Peyer's patch (tissue), 4 donors: ENCODE measurements around the gene AHSA1. TPM values are rescaled to one million over a fixed set of nuclear protein-coding genes. Genes with fewer than 3 reads are reported as not detected.

Experiments
- DNase-seq, 3 donors: peaks; one replicate each; pipeline ENCODE4 v3.0.0-alpha.2; 2017 to 2019
- H3K27ac ChIP-seq, 4 donors: fragments of 200-600 bp; sonication (generic); one replicate each; pipeline ENCODE4 v1.5.1; 2016 to 2019
- H3K27me3 ChIP-seq, 2 donors: fragments of 200-600 bp; sonication (generic); one replicate each; pipeline ENCODE4 v1.5.1; 2019
- H3K36me3 ChIP-seq, 3 donors: fragments of 200-600 bp; sonication (generic); one replicate each; pipeline ENCODE4 v1.5.1; 2016 to 2019
- H3K4me1 ChIP-seq, 4 donors: fragments of 200-600 bp; sonication (generic); one replicate each; pipeline ENCODE4 v1.5.1; 2016 to 2019
- H3K4me3 ChIP-seq, 4 donors: fragments of 200-600 bp; sonication (generic); 1 replicate in 3 of 4; 2 replicates in 1 of 4; pipeline ENCODE4 v1.5.1; 2016 to 2019; ENCODE audit warnings: mild to moderate bottlenecking in 1 of 4
- H3K9me3 ChIP-seq, 4 donors: fragments of 200-600 bp; sonication (generic); one replicate each; pipeline ENCODE4 v1.5.1; 2016 to 2019; ENCODE audit warnings: mild to moderate bottlenecking in 1 of 4
- CTCF ChIP-seq, 6 experiments: fragments of 450-650 bp in 4 of 6; fragments of 200-600 bp in 2 of 6; sonication (generic) in 1 of 6; IDR thresholded peaks; one replicate each; pipeline ENCODE4 v1.5.1; 2017 to 2019; ENCODE audit warnings: antibody characterized with exemption in 6 of 6, mild to moderate bottlenecking in 3 of 6, moderate library complexity in 1 of 6
- POLR2A ChIP-seq, 2 donors: fragments of 450-650 bp; IDR thresholded peaks; one replicate each; pipeline ENCODE4 v1.5.1; 2017; ENCODE audit warnings: antibody characterized with exemption in 2 of 2, mild to moderate bottlenecking in 2 of 2, moderate library complexity in 2 of 2
- total RNA-seq, 4 donors: library from RNA; depleted of rRNA; stranded (reverse); fragments of >200 nt; gene quantifications; one replicate each; pipeline ENCODE4 v1.1.0, GENCODE V29; 2016

Gene AHSA1
- total RNA-seq, 4 donors from 2014 or later = 56.6 to 129 (median 80.9) TPM

- Histone ChIP-seq H3K4me3 (no peak within 1 kb of the TSS), H3K9me3 (peaks cover 0 to 15% (median 5%) of the 10 kb centered on the region in 4 donors), H3K36me3 (peaks cover 0 to 65% (median 0%) of the 10 kb centered on the region in 3 donors), H3K27ac (no peak within 1 kb of the TSS), H3K27me3 (no peaks in the 10 kb centered on the region), H3K4me1 (no peaks in the 10 kb centered on the region)
- TF ChIP-seq CTCF (IDR thresholded peaks at IDR 0.05) (no peak), POLR2A (IDR thresholded peaks at IDR 0.05) (no peak)
- DNase-seq = no peak
These were observed 34.5 kb upstream of the AHSA1 start, which contains the start of gene NOXRED1 for GRCh38 chr14:77423423-77423822. NOXRED1 (minus strand) TSS chr14:77423523; CDS start chr14:77422889, 634 bp downstream.

GRCh38 chr14:77424862-77425261 lies 33.0 kb upstream of the AHSA1 start:
- DNase-seq = no peak
- no peaks in the 10 kb centered on the region for H3K4me1 ChIP-seq
- no peak overlapping the region for H3K4me3 ChIP-seq
- peaks cover 0 to 80% (median 0%) of the 10 kb centered on the region in 3 donors for H3K36me3 ChIP-seq
- H3K9me3 ChIP-seq = peaks cover 0 to 6% (median 2%) of the 10 kb centered on the region in 4 donors
- no peak overlapping the region for H3K27ac ChIP-seq
- no peaks in the 10 kb centered on the region for H3K27me3 ChIP-seq
- TF ChIP-seq CTCF (IDR thresholded peaks at IDR 0.05) = no peak
- TF ChIP-seq POLR2A (IDR thresholded peaks at IDR 0.05) = no peak

- Histone ChIP-seq H3K4me1 (no peaks in the 10 kb centered on the region), H3K27ac (no peak overlapping the region), H3K27me3 (no peaks in the 10 kb centered on the region), H3K9me3 (no peaks in the 10 kb centered on the region), H3K36me3 (peaks cover 0 to 93% (median 0%) of the 10 kb centered on the region in 3 donors), H3K4me3 (no peak overlapping the region)
- TF ChIP-seq CTCF (IDR thresholded peaks at IDR 0.05) = no peak
- TF ChIP-seq POLR2A (IDR thresholded peaks at IDR 0.05) = no peak
- no peak for DNase-seq
These were observed 31.5 kb upstream of the AHSA1 start for GRCh38 chr14:77426396-77426795.

- TF ChIP-seq CTCF (IDR thresholded peaks at IDR 0.05) (no peak), POLR2A (IDR thresholded peaks at IDR 0.05) (no peak)
- H3K36me3 ChIP-seq = peaks cover 0 to 95% (median 0%) of the 10 kb centered on the region in 3 donors
- H3K27me3 ChIP-seq = no peaks in the 10 kb centered on the region
- no peak overlapping the region for H3K27ac ChIP-seq
- no peaks in the 10 kb centered on the region for H3K4me1 ChIP-seq
- no peak overlapping the region for H3K4me3 ChIP-seq
- no peak for DNase-seq
- no peaks in the 10 kb centered on the region for H3K9me3 ChIP-seq
These were observed 21.9 kb upstream of the AHSA1 start for GRCh38 chr14:77436042-77436441.

- H3K4me3 ChIP-seq = no peak overlapping the region
- TF ChIP-seq CTCF (IDR thresholded peaks at IDR 0.05) (no peak), POLR2A (IDR thresholded peaks at IDR 0.05) (no peak)
- no peak overlapping the region for H3K27ac ChIP-seq
- DNase-seq = no peak
- H3K9me3 ChIP-seq = no peaks in the 10 kb centered on the region
- H3K4me1 ChIP-seq = no peaks in the 10 kb centered on the region
- peaks cover 0 to 95% (median 0%) of the 10 kb centered on the region in 3 donors for H3K36me3 ChIP-seq
- H3K27me3 ChIP-seq = no peaks in the 10 kb centered on the region
These were observed 19.3 kb upstream of the AHSA1 start for GRCh38 chr14:77438596-77438995.

- no peaks in the 10 kb centered on the region for H3K27me3 ChIP-seq
- DNase-seq = no peak
- no peak overlapping the region for H3K27ac ChIP-seq
- no peaks in the 10 kb centered on the region for H3K9me3 ChIP-seq
- no peaks in the 10 kb centered on the region for H3K4me1 ChIP-seq
- TF ChIP-seq POLR2A (IDR thresholded peaks at IDR 0.05) (no peak), CTCF (IDR thresholded peaks at IDR 0.05) (no peak)
- H3K36me3 ChIP-seq = peaks cover 0 to 95% (median 0%) of the 10 kb centered on the region in 3 donors
- no peak overlapping the region for H3K4me3 ChIP-seq
These were observed 18.0 kb upstream of the AHSA1 start for GRCh38 chr14:77439861-77440260.
